ENCODE results near the gene NRXN3. TPM values are rescaled to one million over a fixed set of nuclear protein-coding genes. Genes with fewer than 3 reads are reported as not detected.

Gene NRXN3
- total RNA-seq, 1 experiment from 2014 or later, result not detected

GRCh38 chr14:79698298-79698711 is 1528.1 kb downstream of the NRXN3 start:
- intact Hi-C loops (cut with micrococcal nuclease; ENCODE audit: unreplicated experiment), result no loop called here
- H3K4me3 Mint-ChIP-seq (ENCODE audit: low read depth, unreplicated experiment), result no peak overlapping the region
- no TSS peak for BruUV-seq (replicated peaks)
- H3K27ac Mint-ChIP-seq (ENCODE audit: unreplicated experiment), result no peak overlapping the region
- CTCF ChIA-PET, result no interaction called here
- no peak for TF ChIP-seq CTCF (IDR thresholded peaks at IDR 0.05; ENCODE audit: unreplicated experiment)
- H3K36me3 Mint-ChIP-seq (ENCODE audit: insufficient read depth, unreplicated experiment), result no peaks in the 10 kb centered on the region
- H3K4me1 Mint-ChIP-seq (ENCODE audit: low read depth, unreplicated experiment), result no peaks in the 10 kb centered on the region
- no peak for DNase-seq
- no peaks in the 10 kb centered on the region for H3K27me3 Mint-ChIP-seq (ENCODE audit: unreplicated experiment)
- peaks cover 2% of the 10 kb centered on the region for H3K9me3 Mint-ChIP-seq (ENCODE audit: low read depth, unreplicated experiment)

GRCh38 chr14:79699206-79699605 is 1529.0 kb downstream of the NRXN3 start:
- no peaks in the 10 kb centered on the region for H3K36me3 Mint-ChIP-seq (ENCODE audit: insufficient read depth, unreplicated experiment)
- intact Hi-C loops (cut with micrococcal nuclease; ENCODE audit: unreplicated experiment), result no loop called here
- no peak for DNase-seq
- H3K27me3 Mint-ChIP-seq (ENCODE audit: unreplicated experiment), result no peaks in the 10 kb centered on the region
- no peak for TF ChIP-seq CTCF (IDR thresholded peaks at IDR 0.05; ENCODE audit: unreplicated experiment)
- BruUV-seq (replicated peaks), result no TSS peak
- no peaks in the 10 kb centered on the region for H3K4me1 Mint-ChIP-seq (ENCODE audit: low read depth, unreplicated experiment)
- no peak overlapping the region for H3K4me3 Mint-ChIP-seq (ENCODE audit: low read depth, unreplicated experiment)
- peaks cover 2% of the 10 kb centered on the region for H3K9me3 Mint-ChIP-seq (ENCODE audit: low read depth, unreplicated experiment)
- CTCF ChIA-PET, result no interaction called here
- no peak overlapping the region for H3K27ac Mint-ChIP-seq (ENCODE audit: unreplicated experiment)

- no peaks in the 10 kb centered on the region for H3K36me3 Mint-ChIP-seq (ENCODE audit: insufficient read depth, unreplicated experiment)
- H3K4me1 Mint-ChIP-seq (ENCODE audit: low read depth, unreplicated experiment), result no peaks in the 10 kb centered on the region
- peaks cover 2% of the 10 kb centered on the region for H3K9me3 Mint-ChIP-seq (ENCODE audit: low read depth, unreplicated experiment)
- no peak for TF ChIP-seq CTCF (IDR thresholded peaks at IDR 0.05; ENCODE audit: unreplicated experiment)
- no peak overlapping the region for H3K27ac Mint-ChIP-seq (ENCODE audit: unreplicated experiment)
- DNase-seq, result no peak
- H3K4me3 Mint-ChIP-seq (ENCODE audit: low read depth, unreplicated experiment), result no peak overlapping the region
- peaks cover 8% of the 10 kb centered on the region for H3K27me3 Mint-ChIP-seq (ENCODE audit: unreplicated experiment)
- intact Hi-C loops (cut with micrococcal nuclease; ENCODE audit: unreplicated experiment), result no loop called here
- no TSS peak for BruUV-seq (replicated peaks)
- CTCF ChIA-PET, result no interaction called here
Observed at GRCh38 chr14:79701371-79701770, 1531.2 kb downstream of the NRXN3 start.

- BruUV-seq (replicated peaks), result no TSS peak
- DNase-seq, result no peak
- H3K27ac Mint-ChIP-seq (ENCODE audit: unreplicated experiment), result no peak overlapping the region
- H3K4me3 Mint-ChIP-seq (ENCODE audit: low read depth, unreplicated experiment), result no peak overlapping the region
- H3K36me3 Mint-ChIP-seq (ENCODE audit: insufficient read depth, unreplicated experiment), result no peaks in the 10 kb centered on the region
- no peak for TF ChIP-seq CTCF (IDR thresholded peaks at IDR 0.05; ENCODE audit: unreplicated experiment)
- peaks cover 8% of the 10 kb centered on the region for H3K27me3 Mint-ChIP-seq (ENCODE audit: unreplicated experiment)
- intact Hi-C loops (cut with micrococcal nuclease; ENCODE audit: unreplicated experiment), result no loop called here
- peaks cover 2% of the 10 kb centered on the region for H3K9me3 Mint-ChIP-seq (ENCODE audit: low read depth, unreplicated experiment)
- no peaks in the 10 kb centered on the region for H3K4me1 Mint-ChIP-seq (ENCODE audit: low read depth, unreplicated experiment)
- CTCF ChIA-PET, result no interaction called here
Observed at GRCh38 chr14:79702197-79702596, 1532.0 kb downstream of the NRXN3 start.

- no peak overlapping the region for H3K27ac Mint-ChIP-seq (ENCODE audit: unreplicated experiment)
- intact Hi-C loops (cut with micrococcal nuclease; ENCODE audit: unreplicated experiment), result no loop called here
- no peaks in the 10 kb centered on the region for H3K36me3 Mint-ChIP-seq (ENCODE audit: insufficient read depth, unreplicated experiment)
- TF ChIP-seq CTCF (IDR thresholded peaks at IDR 0.05; ENCODE audit: unreplicated experiment), result no peak
- DNase-seq, result no peak
- no peak overlapping the region for H3K4me3 Mint-ChIP-seq (ENCODE audit: low read depth, unreplicated experiment)
- no peaks in the 10 kb centered on the region for H3K4me1 Mint-ChIP-seq (ENCODE audit: low read depth, unreplicated experiment)
- BruUV-seq (replicated peaks), result no TSS peak
- H3K27me3 Mint-ChIP-seq (ENCODE audit: unreplicated experiment), result peaks cover 8% of the 10 kb centered on the region
- CTCF ChIA-PET, result no interaction called here
- peaks cover 2% of the 10 kb centered on the region for H3K9me3 Mint-ChIP-seq (ENCODE audit: low read depth, unreplicated experiment)
Observed at GRCh38 chr14:79703209-79703608, 1533.0 kb downstream of the NRXN3 start.
